ENCODE data around the gene UBAP1.
"Not testable (repeated sequence)": the region's sequence is repeated elsewhere in the genome, so short reads cannot be mapped to it uniquely, and the experiment has no call there.

UBAP1 gene

GRCh38 chr9:34291423-34291822 is 112.6 kb downstream of the UBAP1 start:
- no peak overlapping the region for H3K4me3 ChIP-seq (ENCODE audit: low read depth, low read length)
- DNase-seq: no peak
- H3K4me1 ChIP-seq: no peaks in the 10 kb centered on the region
- no peaks in the 10 kb centered on the region for H3K9me3 ChIP-seq
- no peak for TF ChIP-seq CTCF (IDR thresholded peaks at IDR 0.05; ENCODE audit: low read depth, low read length)
- H3K27me3 ChIP-seq: no peaks in the 10 kb centered on the region
- no peaks in the 10 kb centered on the region for H3K36me3 ChIP-seq

GRCh38 chr9:34292552-34292951 is 113.7 kb downstream of the UBAP1 start:
- Histone ChIP-seq H3K4me1 (no peaks in the 10 kb centered on the region), H3K27me3 (no peaks in the 10 kb centered on the region), H3K9me3 (no peaks in the 10 kb centered on the region), H3K36me3 (no peaks in the 10 kb centered on the region), H3K4me3 (ENCODE audit: low read depth, low read length) (no peak overlapping the region)
- DNase-seq: no peak
- TF ChIP-seq CTCF (IDR thresholded peaks at IDR 0.05; ENCODE audit: low read depth, low read length): no peak

GRCh38 chr9:34301064-34301463 is 122.2 kb downstream of the UBAP1 start:
- not testable (repeated sequence) for H3K27me3 ChIP-seq; DNase-seq; H3K4me1 ChIP-seq; H3K9me3 ChIP-seq; H3K4me3 ChIP-seq (ENCODE audit: low read depth, low read length); H3K36me3 ChIP-seq

Data from BE2C (cell line).